Mucosa of stomach (tissue), 1 donor: Measurements from ENCODE around the gene MFSD6.
"Not testable (repeated sequence)": the region's sequence is repeated elsewhere in the genome, so short reads cannot be mapped to it uniquely, and the experiment has no call there.

ENCODE experiments used
- H3K27me3 ChIP-seq: one replicate; pipeline ENCODE4 v1.7.0; 2013; ENCODE audit warnings: mild to moderate bottlenecking, low read length; ENCODE audit not compliant: control insufficient read depth, insufficient read depth
- H3K36me3 ChIP-seq: one replicate; pipeline ENCODE4 v1.7.0; 2013; ENCODE audit warnings: low read length; ENCODE audit not compliant: control insufficient read depth, insufficient read depth
- H3K4me1 ChIP-seq: one replicate; pipeline ENCODE4 v1.7.0; 2013; ENCODE audit warnings: mild to moderate bottlenecking, low read length; ENCODE audit not compliant: control insufficient read depth, insufficient read depth
- H3K4me3 ChIP-seq: one replicate; pipeline ENCODE4 v1.7.0; 2013; ENCODE audit warnings: low read length
- H3K9ac ChIP-seq: one replicate; pipeline ENCODE4 v1.7.0; 2013; ENCODE audit warnings: mild to moderate bottlenecking, low read length, moderate library complexity
- H3K9me3 ChIP-seq: one replicate; pipeline ENCODE4 v1.7.0; 2013; ENCODE audit warnings: mild to moderate bottlenecking, low read length, moderate library complexity; ENCODE audit not compliant: control insufficient read depth
- donor health status: Pancreatic carcinoma.

Gene MFSD6

GRCh38 chr2:190499273-190499672 is 91.1 kb downstream of the MFSD6 start:
- Histone ChIP-seq H3K27me3 (no peaks in the 10 kb centered on the region), H3K9ac (no peak overlapping the region), H3K9me3 (no peaks in the 10 kb centered on the region), H3K4me1 (peaks cover 44% of the 10 kb centered on the region), H3K4me3 (no peak overlapping the region), H3K36me3 (no peaks in the 10 kb centered on the region)

GRCh38 chr2:190500054-190500502 is 91.9 kb downstream of the MFSD6 start:
- H3K27me3 ChIP-seq, result no peaks in the 10 kb centered on the region
- H3K9ac ChIP-seq, result no peak overlapping the region
- H3K4me1 ChIP-seq, result peaks cover 44% of the 10 kb centered on the region
- no peaks in the 10 kb centered on the region for H3K36me3 ChIP-seq
- no peak overlapping the region for H3K4me3 ChIP-seq
- H3K9me3 ChIP-seq, result no peaks in the 10 kb centered on the region

DNA sequence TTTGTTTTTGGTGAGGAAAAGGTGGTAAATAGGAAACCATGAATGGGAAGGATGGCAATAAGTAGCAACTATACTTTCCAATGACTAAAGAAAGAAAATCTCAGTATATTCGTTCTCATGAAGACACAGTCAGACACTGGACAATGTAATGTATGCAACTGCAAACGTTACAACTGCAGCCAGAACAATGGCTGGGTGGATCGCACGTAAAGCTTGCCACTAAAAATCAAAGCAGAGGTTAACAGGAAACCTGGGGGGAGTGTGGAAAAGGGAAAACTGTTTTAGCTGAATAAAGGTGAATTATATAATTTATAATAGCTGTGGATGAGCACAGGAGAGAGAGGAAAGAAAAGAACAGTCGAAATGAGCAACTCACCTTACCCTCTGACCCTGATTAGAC is 93.1 kb downstream of the MFSD6 start:
- Histone ChIP-seq H3K4me3 (no peak overlapping the region), H3K4me1 (peaks cover 48% of the 10 kb centered on the region), H3K27me3 (no peaks in the 10 kb centered on the region), H3K9ac (no peak overlapping the region), H3K36me3 (no peaks in the 10 kb centered on the region), H3K9me3 (no peaks in the 10 kb centered on the region)

GRCh38 chr2:190501702-190502407 is 93.7 kb downstream of the MFSD6 start:
- no peaks in the 10 kb centered on the region for H3K36me3 ChIP-seq

GRCh38 chr2:190503088-190503487 is 94.9 kb downstream of the MFSD6 start:
- H3K4me3 ChIP-seq, result no peak overlapping the region
- peaks cover 43% of the 10 kb centered on the region for H3K4me1 ChIP-seq
- no peaks in the 10 kb centered on the region for H3K27me3 ChIP-seq
- H3K9ac ChIP-seq, result no peak overlapping the region
- H3K9me3 ChIP-seq, result no peaks in the 10 kb centered on the region
- H3K36me3 ChIP-seq, result no peaks in the 10 kb centered on the region

More at GRCh38 chr2:190501702-190502407, 93.7 kb downstream of the MFSD6 start:
- Histone ChIP-seq H3K27me3 (no peaks in the 10 kb centered on the region), H3K9ac (no peak overlapping the region), H3K9me3 (no peaks in the 10 kb centered on the region), H3K4me1 (peaks cover 48% of the 10 kb centered on the region), H3K4me3 (no peak overlapping the region)

- Histone ChIP-seq H3K9me3 (no peaks in the 10 kb centered on the region), H3K4me3 (no peak overlapping the region), H3K4me1 (peaks cover 45% of the 10 kb centered on the region), H3K27me3 (no peaks in the 10 kb centered on the region), H3K36me3 (no peaks in the 10 kb centered on the region), H3K9ac (no peak overlapping the region)
These were observed 96.8 kb downstream of the MFSD6 start for GRCh38 chr2:190504912-190505311.

GRCh38 chr2:190505696-190506095 is 97.5 kb downstream of the MFSD6 start:
- Histone ChIP-seq H3K4me3 (no peak overlapping the region), H3K27me3 (no peaks in the 10 kb centered on the region), H3K9ac (no peak overlapping the region), H3K4me1 (peaks cover 44% of the 10 kb centered on the region), H3K9me3 (no peaks in the 10 kb centered on the region), H3K36me3 (no peaks in the 10 kb centered on the region)

DNA sequence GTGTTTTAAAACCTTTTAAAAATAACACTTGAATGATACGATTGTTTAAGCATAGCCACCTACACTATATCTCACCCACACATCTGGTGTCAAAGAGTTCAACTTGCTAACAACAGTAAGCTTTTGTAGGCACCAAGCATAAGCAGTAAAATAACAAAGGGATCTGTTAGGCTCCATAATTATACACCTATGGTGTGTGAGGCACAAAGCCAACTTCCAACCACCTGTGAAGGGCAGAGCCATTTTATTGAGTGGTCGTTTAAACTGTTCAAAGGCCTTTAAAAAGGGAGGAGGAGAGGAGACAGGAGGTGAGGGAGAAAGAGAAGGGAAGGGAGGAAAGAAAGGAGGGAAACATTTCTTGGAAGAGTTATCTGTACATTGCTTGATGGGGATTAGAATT is 98.5 kb downstream of the MFSD6 start:
- H3K4me1 ChIP-seq, result peaks cover 36% of the 10 kb centered on the region
- no peaks in the 10 kb centered on the region for H3K9me3 ChIP-seq
- H3K36me3 ChIP-seq, result no peaks in the 10 kb centered on the region
- H3K9ac ChIP-seq, result no peak overlapping the region
- no peak overlapping the region for H3K4me3 ChIP-seq
- H3K27me3 ChIP-seq, result no peaks in the 10 kb centered on the region

DNA sequence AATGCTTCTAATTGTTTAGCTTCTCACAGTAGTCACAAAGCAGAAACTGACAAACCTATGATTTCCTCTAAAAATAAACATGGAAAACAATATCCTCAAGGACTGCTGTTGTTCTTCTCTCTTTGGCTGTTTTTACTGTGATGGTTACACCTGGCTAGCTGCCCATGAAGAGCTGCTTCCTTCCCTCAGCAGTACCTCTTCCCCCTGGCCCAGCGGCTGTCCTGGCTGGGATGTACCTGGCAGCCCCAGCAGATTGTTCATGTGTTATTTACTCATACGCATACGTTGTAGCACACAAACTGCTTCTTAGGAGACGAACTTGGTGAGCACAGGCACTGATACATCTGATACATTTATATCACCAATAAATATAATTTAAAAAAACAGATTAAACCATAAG is 99.0 kb downstream of the MFSD6 start:
- H3K36me3 ChIP-seq, result no peaks in the 10 kb centered on the region
- H3K9me3 ChIP-seq, result no peaks in the 10 kb centered on the region
- H3K27me3 ChIP-seq, result no peaks in the 10 kb centered on the region
- no peak overlapping the region for H3K9ac ChIP-seq
- H3K4me1 ChIP-seq, result peaks cover 31% of the 10 kb centered on the region
- H3K4me3 ChIP-seq, result no peak overlapping the region

GRCh38 chr2:190509895-190510294 is 101.7 kb downstream of the MFSD6 start:
- not testable (repeated sequence) for H3K9ac ChIP-seq, H3K27me3 ChIP-seq, H3K9me3 ChIP-seq, H3K4me3 ChIP-seq, H3K36me3 ChIP-seq
- peaks cover 17% of the 10 kb centered on the region for H3K4me1 ChIP-seq

GRCh38 chr2:190511104-190511503 is 102.9 kb downstream of the MFSD6 start:
- Histone ChIP-seq H3K9me3 (no peaks in the 10 kb centered on the region), H3K4me3 (no peak overlapping the region), H3K4me1 (peaks cover 13% of the 10 kb centered on the region), H3K27me3 (no peaks in the 10 kb centered on the region), H3K9ac (no peak overlapping the region), H3K36me3 (no peaks in the 10 kb centered on the region)

- H3K27me3 ChIP-seq, result no peaks in the 10 kb centered on the region
- peaks cover 12% of the 10 kb centered on the region for H3K4me1 ChIP-seq
- H3K9ac ChIP-seq, result no peak overlapping the region
- H3K9me3 ChIP-seq, result no peaks in the 10 kb centered on the region
- no peaks in the 10 kb centered on the region for H3K36me3 ChIP-seq
- no peak overlapping the region for H3K4me3 ChIP-seq
These were observed 104.5 kb downstream of the MFSD6 start for GRCh38 chr2:190512539-190513095.
